OCI-LY7 (cell line): ENCODE data around the gene BMP8A. TPM values are rescaled to one million over a fixed set of nuclear protein-coding genes. Genes with fewer than 3 reads are reported as not detected.
"Not testable (repeated sequence)": the region's sequence is repeated elsewhere in the genome, so short reads cannot be mapped to it uniquely, and the experiment has no call there.

Experiments used
- BruUV-seq: library from RNA; stranded (reverse); fragments of 400-500 nt; replicated peaks from 2 replicates; lab custom pipeline; 2021; lab: Mats Ljungman, UMichigan
- CTCF ChIA-PET: fragments of 300-600 bp; sonication (Branson Sonifier 250); formaldehyde crosslinking; loops from one replicate; lab custom pipeline; 2022; ENCODE audit warnings: antibody characterized with exemption; ENCODE audit not compliant: unreplicated experiment; lab: Charles Lee
- POLR2A ChIA-PET: fragments of 300-600 bp; sonication (Branson Sonifier 250); formaldehyde crosslinking; loops from one replicate; lab custom pipeline; 2022; ENCODE audit warnings: antibody characterized with exemption; lab: Charles Lee
- DNase-seq: peaks from one replicate; pipeline ENCODE4 v3.0.0-alpha.2; 2015; ENCODE audit warnings: low spot score
- H2AFZ ChIP-seq: fragments of 200-600 bp; sonication (generic), shearing (Covaris generic); 2 replicates; pipeline ENCODE4 v1.6.1; 2014; ENCODE audit warnings: mild to moderate bottlenecking, antibody characterized with exemption, low read length, moderate library complexity
- H3K27ac ChIP-seq: fragments of 200-600 bp; sonication (generic); 2 replicates; pipeline ENCODE4 v1.5.1; 2014; ENCODE audit warnings: mixed run types, low read depth, mild to moderate bottlenecking, moderate library complexity, low read length, inconsistent platforms; ENCODE audit not compliant: poor library complexity, severe bottlenecking
- H3K36me3 ChIP-seq: fragments of 200-600 bp; sonication (generic); 2 replicates; pipeline ENCODE4 v1.6.1; 2014; ENCODE audit warnings: mild to moderate bottlenecking, antibody characterized with exemption, low read length, moderate library complexity, mixed read lengths; ENCODE audit not compliant: insufficient read depth
- H3K4me1 ChIP-seq: fragments of 200-600 bp; sonication (generic); 2 replicates; pipeline ENCODE4 v1.5.1; 2014; ENCODE audit warnings: mild to moderate bottlenecking, low read length; ENCODE audit not compliant: insufficient read depth, poor library complexity, severe bottlenecking
- H3K4me2 ChIP-seq: fragments of 200-600 bp; sonication (generic); 2 replicates; pipeline ENCODE4 v1.6.1; 2014; ENCODE audit warnings: mild to moderate bottlenecking, low read length
- H3K4me3 ChIP-seq: fragments of 200-600 bp; sonication (generic); 2 replicates; pipeline ENCODE4 v1.5.1; 2014; ENCODE audit warnings: mild to moderate bottlenecking, low read depth, low read length; ENCODE audit not compliant: poor library complexity, severe bottlenecking
- H3K79me2 ChIP-seq: fragments of 200-600 bp; sonication (generic); 2 replicates; pipeline ENCODE4 v1.6.1; 2016; ENCODE audit warnings: low read depth, mild to moderate bottlenecking, low read length, moderate library complexity, mixed read lengths; ENCODE audit not compliant: insufficient read depth
- H3K9me2 ChIP-seq: fragments of 200-600 bp; sonication (generic); 2 replicates; pipeline ENCODE4 v1.6.1; 2016; ENCODE audit warnings: mild to moderate bottlenecking, low read length, mixed read lengths; ENCODE audit not compliant: insufficient read depth
- H3K9me3 ChIP-seq: fragments of 200-600 bp; sonication (generic); 2 replicates; pipeline ENCODE4 v1.6.1; 2014; ENCODE audit warnings: mild to moderate bottlenecking, mixed run types, low read length, mixed read lengths
- H4K20me1 ChIP-seq: fragments of 200-600 bp; sonication (generic); 2 replicates; pipeline ENCODE4 v1.6.1; 2014; ENCODE audit warnings: mild to moderate bottlenecking, antibody characterized with exemption, low read length, moderate library complexity, mixed read lengths; ENCODE audit not compliant: insufficient read depth
- EZH2phosphoT487 ChIP-seq: fragments of 200-600 bp; sonication (generic); IDR thresholded peaks from 2 replicates; pipeline ENCODE4 v1.6.1; 2018; ENCODE audit warnings: low read depth, borderline replicate concordance, mild to moderate bottlenecking, mixed run types, antibody characterized with exemption, low read length, moderate library complexity, mixed read lengths
- intact Hi-C: fragments of 100-400 bp; cut with micrococcal nuclease; formaldehyde crosslinking; loops from one replicate; pipeline ENCODE4 v1.10.0; 2022; ENCODE audit not compliant: unreplicated experiment
- total RNA-seq, 2 experiments: library from RNA; depleted of rRNA in 1 of 2; stranded (reverse); fragments of >200 nt in 1 of 2; shearing (Covaris generic) in 1 of 2; gene quantifications; 2 replicates each; pipeline ENCODE4 v1.2.3, GENCODE V29; 2014 to 2022
- TF ChIP-seq, protein P1 (sequence below): fragments of 200-600 bp; sonication (generic); conservative IDR thresholded peaks from 2 replicates; pipeline ENCODE4 v1.5.1; 2014; ENCODE audit warnings: mild to moderate bottlenecking, antibody characterized with exemption, low read length, moderate library complexity, mixed read lengths

Gene BMP8A
- total RNA-seq, 2 experiments from 2014 or later: 0.32 to 0.44 TPM

DNA sequence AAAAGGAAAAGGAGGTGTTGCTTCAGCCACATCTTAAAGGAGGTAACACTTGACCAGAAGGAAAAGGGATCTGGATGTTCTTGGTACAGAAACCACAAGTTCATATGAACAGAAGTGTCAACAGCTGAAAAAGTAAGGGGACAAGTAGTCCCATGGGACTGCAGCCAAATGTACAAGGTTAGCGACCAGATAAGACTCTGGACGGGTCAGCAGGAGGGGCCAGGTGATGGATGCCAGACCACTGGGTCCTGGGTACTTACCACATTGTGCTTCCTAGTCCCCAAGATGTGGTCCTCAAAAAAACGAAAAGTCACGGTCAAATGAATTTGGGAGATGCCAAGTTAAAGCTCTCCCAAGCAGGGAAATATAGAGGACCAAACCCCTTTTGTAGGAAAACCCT, 16.6 kb upstream of the BMP8A start:
- intact Hi-C loops: no loop called here
- H3K27ac ChIP-seq: no peak overlapping the region
- no peak overlapping the region for H2AFZ ChIP-seq
- BruUV-seq: no TSS peak
- DNase-seq: no peak
- no peaks in the 10 kb centered on the region for H3K79me2 ChIP-seq
- peaks cover 53% of the 10 kb centered on the region; the same call in 1 of the 2 replicates for H3K36me3 ChIP-seq
- no peaks in the 10 kb centered on the region for H4K20me1 ChIP-seq
- H3K4me1 ChIP-seq: no peaks in the 10 kb centered on the region
- ChIA-PET CTCF (interaction anchor here (0.6 kb wide), 1 partner anchor 1146 kb away, joined by 3 read pairs; no protein-coding TSS in a partner anchor), POLR2A (no interaction called here)
- no peak overlapping the region for H3K4me3 ChIP-seq
- H3K4me2 ChIP-seq: no peak overlapping the region
- TF ChIP-seq EZH2phosphoT487: no peak
- TF ChIP-seq, protein P1, sequence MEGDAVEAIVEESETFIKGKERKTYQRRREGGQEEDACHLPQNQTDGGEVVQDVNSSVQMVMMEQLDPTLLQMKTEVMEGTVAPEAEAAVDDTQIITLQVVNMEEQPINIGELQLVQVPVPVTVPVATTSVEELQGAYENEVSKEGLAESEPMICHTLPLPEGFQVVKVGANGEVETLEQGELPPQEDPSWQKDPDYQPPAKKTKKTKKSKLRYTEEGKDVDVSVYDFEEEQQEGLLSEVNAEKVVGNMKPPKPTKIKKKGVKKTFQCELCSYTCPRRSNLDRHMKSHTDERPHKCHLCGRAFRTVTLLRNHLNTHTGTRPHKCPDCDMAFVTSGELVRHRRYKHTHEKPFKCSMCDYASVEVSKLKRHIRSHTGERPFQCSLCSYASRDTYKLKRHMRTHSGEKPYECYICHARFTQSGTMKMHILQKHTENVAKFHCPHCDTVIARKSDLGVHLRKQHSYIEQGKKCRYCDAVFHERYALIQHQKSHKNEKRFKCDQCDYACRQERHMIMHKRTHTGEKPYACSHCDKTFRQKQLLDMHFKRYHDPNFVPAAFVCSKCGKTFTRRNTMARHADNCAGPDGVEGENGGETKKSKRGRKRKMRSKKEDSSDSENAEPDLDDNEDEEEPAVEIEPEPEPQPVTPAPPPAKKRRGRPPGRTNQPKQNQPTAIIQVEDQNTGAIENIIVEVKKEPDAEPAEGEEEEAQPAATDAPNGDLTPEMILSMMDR: no peak
- H3K9me2 ChIP-seq: no peaks in the 10 kb centered on the region
- H3K9me3 ChIP-seq: no peaks in the 10 kb centered on the region

DNA sequence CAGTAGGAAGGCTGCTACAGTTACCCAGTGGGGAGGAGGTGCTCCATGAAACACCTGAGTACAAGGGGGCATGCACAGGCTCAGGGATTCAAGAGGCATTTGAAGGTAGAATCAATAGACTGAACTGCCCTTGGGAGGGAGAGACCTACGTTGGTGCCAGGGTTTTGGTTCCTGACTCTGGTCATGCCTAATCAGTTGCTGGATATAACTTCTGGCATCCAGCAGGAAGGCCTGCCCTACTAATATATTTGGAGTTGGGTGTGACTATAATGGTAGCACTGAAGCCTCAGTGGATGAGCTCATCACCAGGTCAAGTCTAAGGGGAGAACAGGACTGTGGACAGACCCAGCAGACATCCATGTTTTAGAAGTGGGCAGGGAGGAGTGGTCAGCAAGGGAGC, 15.9 kb upstream of the BMP8A start:
- intact Hi-C loops, H3K4me2 ChIP-seq, H3K79me2 ChIP-seq, H3K9me2 ChIP-seq, H4K20me1 ChIP-seq, BruUV-seq, H3K4me3 ChIP-seq, H3K27ac ChIP-seq, H3K4me1 ChIP-seq, H3K9me3 ChIP-seq, DNase-seq, H2AFZ ChIP-seq, POLR2A ChIA-PET: not testable (repeated sequence)
- H3K36me3 ChIP-seq: peaks cover 52% of the 10 kb centered on the region
- CTCF ChIA-PET: interaction anchor here (0.6 kb wide), 1 partner anchor 1147 kb away, joined by 3 read pairs; no protein-coding TSS in a partner anchor

DNA sequence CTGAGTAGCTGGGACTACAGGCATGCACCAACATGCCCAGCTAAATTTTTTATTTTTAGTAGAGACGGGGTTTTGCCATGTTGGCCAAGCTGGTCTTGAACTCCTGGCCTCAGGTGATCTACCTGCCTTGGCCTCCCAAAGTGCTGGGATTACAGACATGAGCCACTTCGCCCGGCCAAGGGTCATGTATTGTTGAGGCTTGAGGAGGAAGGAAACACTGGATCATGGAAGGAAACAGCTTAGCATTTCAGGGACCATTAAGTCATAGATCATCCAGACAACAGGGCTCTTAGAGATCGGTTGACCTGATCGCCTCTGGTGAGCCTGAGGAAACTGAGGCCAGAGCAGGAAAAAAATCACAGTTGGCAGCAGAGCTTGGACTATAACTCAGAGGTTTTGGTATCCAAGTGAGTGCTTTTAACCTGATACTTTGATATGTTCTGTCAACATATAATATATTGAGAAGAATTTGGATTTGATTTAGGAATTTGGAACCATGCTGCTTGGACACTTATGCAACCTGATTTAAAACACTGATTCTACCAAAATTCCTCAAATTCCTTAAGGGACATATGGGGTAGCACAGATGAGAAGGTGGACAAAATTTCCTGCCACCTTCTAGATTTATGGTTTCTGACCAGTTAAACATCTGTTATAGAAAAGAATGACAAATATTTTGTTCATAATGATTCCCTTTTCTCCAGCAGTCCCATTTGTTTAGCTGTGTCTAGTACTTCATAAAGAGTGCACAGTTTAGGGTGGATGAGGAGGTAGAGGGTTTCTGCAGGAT, 13.1 kb upstream of the BMP8A start:
- Histone ChIP-seq H2AFZ (no peak overlapping the region), H3K4me3 (no peak overlapping the region), H3K79me2 (no peaks in the 10 kb centered on the region), H4K20me1 (no peaks in the 10 kb centered on the region), H3K4me2 (no peak overlapping the region), H3K36me3 (peaks cover 47% of the 10 kb centered on the region), H3K9me2 (no peaks in the 10 kb centered on the region), H3K4me1 (no peaks in the 10 kb centered on the region), H3K9me3 (no peaks in the 10 kb centered on the region), H3K27ac (no peak overlapping the region)
- no TSS peak for BruUV-seq
- intact Hi-C loops: no loop called here
- DNase-seq: no peak
- ChIA-PET POLR2A (no interaction called here), CTCF (no interaction called here)
- TF ChIP-seq, protein P1: no peak
- TF ChIP-seq EZH2phosphoT487: no peak
